BJ (cell line): ENCODE results near the gene SCG2. TPM values are rescaled to one million over a fixed set of nuclear protein-coding genes. Genes with fewer than 3 reads are reported as not detected.

Experiments
- CTCF ChIA-PET: fragments of 350-600 bp; formaldehyde crosslinking; extraction: SDS; loops from one replicate; lab custom pipeline; 2021; ENCODE audit warnings: antibody characterized with exemption, inconsistent platforms; lab: Yijun Ruan, JAX
- POLR2A ChIA-PET: fragments of 300-600 bp; sonication (Branson Sonifier 250); formaldehyde crosslinking; extraction: SDS; loops from one replicate; lab custom pipeline; 2021; ENCODE audit warnings: antibody characterized with exemption; lab: Charles Lee
- DNase-seq: peaks from one replicate; pipeline ENCODE4 v3.0.0-alpha.2; 2011; ENCODE audit warnings: low read depth
- H3K27me3 ChIP-seq: 2 replicates; pipeline ENCODE4 v1.6.0; 2011; ENCODE audit warnings: low read length; ENCODE audit not compliant: control insufficient read depth, insufficient read depth
- H3K36me3 ChIP-seq: 2 replicates; pipeline ENCODE4 v1.5.1; 2011; ENCODE audit warnings: low read length; ENCODE audit not compliant: control insufficient read depth, insufficient read depth
- H3K4me3 ChIP-seq: 2 replicates; pipeline ENCODE4 v1.5.1; 2011; ENCODE audit warnings: low read depth, mild to moderate bottlenecking, control low read depth, low read length
- CTCF ChIP-seq: IDR thresholded peaks from 2 replicates; pipeline ENCODE4 v1.5.1; 2011; ENCODE audit warnings: low read depth, mild to moderate bottlenecking, control low read depth, inconsistent platforms, low read length, moderate library complexity; ENCODE audit not compliant: insufficient read depth
- polyA plus RNA-seq: library from polyadenylated mRNA; depleted of rRNA; stranded (reverse); fragments of >200 nt; gene quantifications from 2 replicates; pipeline ENCODE4 v1.2.3, GENCODE V29; 2011

SCG2 gene
- polyA plus RNA-seq, 1 experiment, result 0.26 TPM

- ChIA-PET CTCF (interaction anchor here (1.4 kb wide), 1 partner anchor 19 kb away, joined by 3 read pairs; no protein-coding TSS in a partner anchor), POLR2A (interaction anchor here (1.1 kb wide), 1 partner anchor 7 kb away, joined by 5 read pairs; no protein-coding TSS in a partner anchor)
- no peak for DNase-seq
- H3K4me3 ChIP-seq, result no peak overlapping the region
- no peak for TF ChIP-seq CTCF
- no peaks in the 10 kb centered on the region for H3K27me3 ChIP-seq
- H3K36me3 ChIP-seq, result no peaks in the 10 kb centered on the region
These were observed 32.1 kb upstream of the SCG2 start for GRCh38 chr2:223634238-223634637.

GRCh38 chr2:223633656-223634055 is 31.5 kb upstream of the SCG2 start:
- DNase-seq, result no peak
- H3K4me3 ChIP-seq, result no peak overlapping the region
- TF ChIP-seq CTCF, result no peak
- ChIA-PET POLR2A (no interaction called here), CTCF (interaction anchor here (1.4 kb wide), 1 partner anchor 18 kb away, joined by 3 read pairs; no protein-coding TSS in a partner anchor)
- H3K36me3 ChIP-seq, result no peaks in the 10 kb centered on the region
- no peaks in the 10 kb centered on the region for H3K27me3 ChIP-seq

GRCh38 chr2:223632826-223633225 is 30.7 kb upstream of the SCG2 start:
- TF ChIP-seq CTCF, result no peak
- H3K4me3 ChIP-seq, result no peak overlapping the region
- ChIA-PET CTCF (no interaction called here), POLR2A (no interaction called here)
- no peaks in the 10 kb centered on the region for H3K36me3 ChIP-seq
- no peak for DNase-seq
- no peaks in the 10 kb centered on the region for H3K27me3 ChIP-seq

- no peaks in the 10 kb centered on the region for H3K27me3 ChIP-seq
- no peak overlapping the region for H3K4me3 ChIP-seq
- ChIA-PET CTCF (no interaction called here), POLR2A (interaction anchor here (1.0 kb wide), 1 partner anchor 8 kb away, joined by 5 read pairs; no protein-coding TSS in a partner anchor)
- no peak for TF ChIP-seq CTCF
- no peaks in the 10 kb centered on the region for H3K36me3 ChIP-seq
- no peak for DNase-seq
These were observed 24.6 kb upstream of the SCG2 start for GRCh38 chr2:223626716-223627115.

- DNase-seq, result no peak
- H3K4me3 ChIP-seq, result no peak overlapping the region
These were observed 23.5 kb upstream of the SCG2 start for GRCh38 chr2:223625652-223626051.

More at GRCh38 chr2:223625652-223626051, 23.5 kb upstream of the SCG2 start:
- Histone ChIP-seq H3K36me3 (no peaks in the 10 kb centered on the region), H3K27me3 (no peaks in the 10 kb centered on the region)
- POLR2A ChIA-PET, result no interaction called here
- CTCF ChIA-PET, result no interaction called here
- TF ChIP-seq CTCF, result no peak
